GM18868 (cell line): ENCODE measurements around the gene PCGF2.
"Not testable (repeated sequence)": the region's sequence is repeated elsewhere in the genome, so short reads cannot be mapped to it uniquely, and the experiment has no call there.

Experiments used
- ATAC-seq: cut with Tn5 transposase; IDR thresholded peaks from one replicate; pipeline ENCODE4 v1.9.1; 2021; ENCODE audit warnings: mild to moderate bottlenecking, moderate library complexity; ENCODE audit not compliant: unreplicated experiment

PCGF2 gene

GRCh38 chr17:38748149-38748891 is at the start of gene PCGF2:
Gene PCGF2, minus strand, starts transcription at chr17:38748336. Its CDS starts 7,934 bp downstream, at chr17:38740402.
- ATAC-seq = no peak

- no peak for ATAC-seq
Measured at GRCh38 chr17:38797828-38798227, 49.7 kb upstream of the PCGF2 start.

- no peak for ATAC-seq
Measured at GRCh38 chr17:38797158-38797490, 49.0 kb upstream of the PCGF2 start.

GRCh38 chr17:38796451-38797157 is 48.5 kb upstream of the PCGF2 start:
- no peak for ATAC-seq

GRCh38 chr17:38794221-38794620 is 46.1 kb upstream of the PCGF2 start:
- no peak for ATAC-seq

GRCh38 chr17:38791162-38791561 is 43.0 kb upstream of the PCGF2 start:
- ATAC-seq = no peak

- not testable (repeated sequence) for ATAC-seq
Measured at GRCh38 chr17:38790148-38790707, 42.1 kb upstream of the PCGF2 start.

GRCh38 chr17:38789185-38789584 is 41.0 kb upstream of the PCGF2 start:
- no peak for ATAC-seq

- ATAC-seq = not testable (repeated sequence)
Measured at GRCh38 chr17:38787999-38788398, 39.9 kb upstream of the PCGF2 start.

- ATAC-seq = no peak
Measured at GRCh38 chr17:38786372-38786771, 38.2 kb upstream of the PCGF2 start.

- ATAC-seq = no peak
Measured at GRCh38 chr17:38783227-38783626, 35.1 kb upstream of the PCGF2 start.

GRCh38 chr17:38779965-38780752 is 32.0 kb upstream of the PCGF2 start:
- ATAC-seq = no peak

GRCh38 chr17:38777641-38778250 is 29.6 kb upstream of the PCGF2 start:
- ATAC-seq = no peak

- ATAC-seq = no peak
Measured at GRCh38 chr17:38773258-38773657, 25.1 kb upstream of the PCGF2 start.

- no peak for ATAC-seq
Measured at GRCh38 chr17:38768417-38768816, 20.3 kb upstream of the PCGF2 start.

- no peak for ATAC-seq
Measured at GRCh38 chr17:38766341-38766740, 18.2 kb upstream of the PCGF2 start.

- ATAC-seq = no peak
Measured at GRCh38 chr17:38762231-38762630, 14.1 kb upstream of the PCGF2 start.

GRCh38 chr17:38761612-38762011 is 13.5 kb upstream of the PCGF2 start:
- ATAC-seq = no peak

- ATAC-seq = no peak
Measured at GRCh38 chr17:38753071-38753506, 5.0 kb upstream of the PCGF2 start.

GRCh38 chr17:38752308-38753070 is 4.4 kb upstream of the PCGF2 start, which contains the start of gene PSMB3:
Gene PSMB3, plus strand, starts transcription at chr17:38752741. Its CDS starts 86 bp downstream, at chr17:38752827.
- peak; percentile 86 for ATAC-seq
